Measurements from ENCODE around the gene RHOF.

GRCh38 chr12:121823101-121823726, 29.7 kb upstream of the RHOF start:
- TF ChIP-seq POLR2A (IDR thresholded peaks at IDR 0.05) (no peak), CTCF (IDR thresholded peaks at IDR 0.05) (no peak), POLR2AphosphoS5 (IDR thresholded peaks at IDR 0.05) (no peak)

All from stomach (tissue), 4 donors.